ENCODE measurements around the gene LSM8. TPM values are rescaled to one million over a fixed set of nuclear protein-coding genes. Genes with fewer than 3 reads are reported as not detected.

Gene LSM8
- total and polyA plus RNA-seq, 2 donors (not counting 3 experiments of a cell fraction or from before 2014, with no cell fraction given) = 26.8 to 34.1 TPM

GRCh38 chr7:118214051-118214832 is 30.3 kb downstream of the LSM8 start:
- Histone ChIP-seq H3K4me1 (ENCODE audit: control insufficient read depth, extremely low read depth, insufficient read depth, low read length) (peaks cover 3% of the 10 kb centered on the region), H3K27me3 (ENCODE audit: control insufficient read depth in 2 of 2, insufficient read depth in 2 of 2, low read length in 2 of 2) (peaks cover 0 to 2% of the 10 kb centered on the region in 2 experiments), H3K9ac (replicated peaks; ENCODE audit: extremely low read depth, insufficient read depth, low read length) (peak overlapping the region; percentile 38), H2AFZ (ENCODE audit: low read depth, low read length) (peak overlapping the region; percentile 93), H3K4me3 (replicated peaks in 1 of 3; ENCODE audit: insufficient read depth in 1 of 3, low read depth in 1 of 3, low read length in 3 of 3) (peak overlapping the region; percentile 42 to 66 (median 44)), H4K20me1 (replicated peaks; ENCODE audit: control insufficient read depth, extremely low read depth, insufficient read depth, low read length) (no peaks in the 10 kb centered on the region), H3K79me2 (ENCODE audit: control insufficient read depth, insufficient read depth, low read length) (no peaks in the 10 kb centered on the region), H3K4me2 (ENCODE audit: insufficient read depth, low read length) (peak overlapping the region; percentile 75), H3K9me1 (replicated peaks; ENCODE audit: control insufficient read depth, extremely low read depth, insufficient read depth, low read length) (no peaks in the 10 kb centered on the region), H3K36me3 (ENCODE audit: control insufficient read depth in 2 of 2, extremely low read depth in 1 of 2, insufficient read depth in 2 of 2, low read length in 2 of 2) (no peaks in the 10 kb centered on the region), H3K9me3 (replicated peaks; ENCODE audit: control insufficient read depth, insufficient read depth, low read length) (no peaks in the 10 kb centered on the region), H3K27ac (ENCODE audit: insufficient read depth, low read depth, low read length) (no peak overlapping the region)
- DNase-seq (ENCODE audit: low read depth, low spot score) (peak; percentile 90), FAIRE-seq (peak; percentile 82)
- peak; percentile 40 for TF ChIP-seq POLR2AphosphoS5 (IDR thresholded peaks at IDR 0.05; ENCODE audit: insufficient read depth, low read depth, low read length)
- peak; percentile 59 for TF ChIP-seq POLR2A (IDR thresholded peaks at IDR 0.05; ENCODE audit: low read depth, low read length)
- TF ChIP-seq MAX (IDR thresholded peaks at IDR 0.05; ENCODE audit: insufficient read depth, insufficient read length) = no peak
- dilution Hi-C loops (cut with MboI; ENCODE audit: extremely low pct_ligation_motif_present, low sequenced_read_pairs) (no loop called here), intact Hi-C loops (cut with micrococcal nuclease) (loop anchor here (1.0 kb wide), 1 partner anchor 30 kb away; the partner anchor contains the start of gene LSM8)
- TSS peak; percentile 50 for BruUV-seq (replicated peaks)
- POLR2A ChIA-PET = no interaction called here
- CTCF ChIA-PET = interaction anchor here (0.9 to 1.5 kb wide), 2 partner anchors 8 to 19 kb away, joined by 4 to 5 read pairs; no protein-coding TSS in a partner anchor

GRCh38 chr7:118214833-118215182 is 30.8 kb downstream of the LSM8 start:
- Histone ChIP-seq H3K9ac (replicated peaks; ENCODE audit: extremely low read depth, insufficient read depth, low read length) (no peak overlapping the region), H3K4me3 (replicated peaks in 1 of 3; ENCODE audit: insufficient read depth in 1 of 3, low read depth in 1 of 3, low read length in 3 of 3) (peak overlapping the region; percentile 42 to 66 (median 44)), H2AFZ (ENCODE audit: low read depth, low read length) (peak overlapping the region; percentile 93), H3K4me1 (ENCODE audit: control insufficient read depth, extremely low read depth, insufficient read depth, low read length) (peaks cover 3% of the 10 kb centered on the region), H3K9me3 (replicated peaks; ENCODE audit: control insufficient read depth, insufficient read depth, low read length) (no peaks in the 10 kb centered on the region), H3K36me3 (ENCODE audit: control insufficient read depth in 2 of 2, extremely low read depth in 1 of 2, insufficient read depth in 2 of 2, low read length in 2 of 2) (no peaks in the 10 kb centered on the region), H4K20me1 (replicated peaks; ENCODE audit: control insufficient read depth, extremely low read depth, insufficient read depth, low read length) (no peaks in the 10 kb centered on the region), H3K27me3 (ENCODE audit: control insufficient read depth in 2 of 2, insufficient read depth in 2 of 2, low read length in 2 of 2) (peaks cover 0 to 2% of the 10 kb centered on the region in 2 experiments), H3K27ac (ENCODE audit: insufficient read depth, low read depth, low read length) (no peak overlapping the region), H3K4me2 (ENCODE audit: insufficient read depth, low read length) (peak overlapping the region; percentile 75), H3K9me1 (replicated peaks; ENCODE audit: control insufficient read depth, extremely low read depth, insufficient read depth, low read length) (no peaks in the 10 kb centered on the region), H3K79me2 (ENCODE audit: control insufficient read depth, insufficient read depth, low read length) (no peaks in the 10 kb centered on the region)
- POLR2A ChIA-PET = no interaction called here
- dilution Hi-C loops (cut with MboI; ENCODE audit: extremely low pct_ligation_motif_present, low sequenced_read_pairs) = no loop called here
- no peak for DNase-seq (ENCODE audit: low read depth, low spot score)
- intact Hi-C loops (cut with micrococcal nuclease) = loop anchor here (1.0 kb wide), 1 partner anchor 31 kb away; the partner anchor contains the start of gene LSM8
- no peak for FAIRE-seq
- no TSS peak for BruUV-seq (replicated peaks)
- CTCF ChIA-PET = interaction anchor here (0.9 to 1.5 kb wide), 2 partner anchors 9 to 19 kb away, joined by 4 to 5 read pairs; no protein-coding TSS in a partner anchor
- no peak for TF ChIP-seq POLR2A (IDR thresholded peaks at IDR 0.05; ENCODE audit: low read depth, low read length)
- TF ChIP-seq FOS (IDR thresholded peaks at IDR 0.05; ENCODE audit: borderline replicate concordance, insufficient read depth, low read length) = no peak
- TF ChIP-seq MYC (IDR thresholded peaks at IDR 0.05; ENCODE audit: low read depth, low read length) = no peak
- no peak for TF ChIP-seq EZH2 (IDR thresholded peaks at IDR 0.05; ENCODE audit: borderline replicate concordance, low read depth, low read length, severe bottlenecking)
- TF ChIP-seq JUN (IDR thresholded peaks at IDR 0.05; ENCODE audit: borderline replicate concordance, insufficient read depth, insufficient read length, low read depth) = no peak
- no peak for TF ChIP-seq MAX (IDR thresholded peaks at IDR 0.05; ENCODE audit: insufficient read depth, insufficient read length)
- TF ChIP-seq GATA2 (IDR thresholded peaks at IDR 0.05; ENCODE audit: insufficient read depth, insufficient read length, low read depth, low read length) = no peak
- TF ChIP-seq CTCF (IDR thresholded peaks at IDR 0.05; ENCODE audit: extremely low read depth in 1 of 2, insufficient read depth in 1 of 2, low read depth in 1 of 2, low read length in 2 of 2) = no peak
- TF ChIP-seq POLR2AphosphoS5 (IDR thresholded peaks at IDR 0.05; ENCODE audit: insufficient read depth, low read depth, low read length) = no peak
